Right lobe of liver (tissue), 6 donors: Measurements from ENCODE around the gene GDPD5. TPM values are rescaled to one million over a fixed set of nuclear protein-coding genes. Genes with fewer than 3 reads are reported as not detected.

Experiments used
- ATAC-seq, 4 donors: fragments of 200-7000 bp; cut with Tn5 transposase; one replicate each; pipeline ENCODE4 v1.9.1; 2020; ENCODE audit warnings: mild to moderate bottlenecking in 4 of 4, moderate library complexity in 4 of 4
- DNase-seq, 3 donors: peaks; one replicate each; pipeline ENCODE4 v3.0.0-alpha.2; 2020
- H3K27ac ChIP-seq, 3 donors: fragments of 200-600 bp; one replicate each; pipeline ENCODE4 v1.8.0; 2022
- H3K27me3 ChIP-seq, 2 donors: fragments of 200-600 bp; one replicate each; pipeline ENCODE4 v1.8.0; 2022
- H3K36me3 ChIP-seq, 4 donors: fragments of 200-600 bp; sonication (generic) in 1 of 4; one replicate each; pipeline versions ENCODE4 v1.5.1 to v1.8.0; 2017 to 2022; ENCODE audit warnings: control low read depth in 1 of 4
- H3K4me1 ChIP-seq, 4 donors: fragments of 200-600 bp; sonication (generic) in 1 of 4; one replicate each; pipeline versions ENCODE4 v1.5.1 to v1.8.0; 2017 to 2022; ENCODE audit warnings: control low read depth in 1 of 4
- H3K4me3 ChIP-seq, 3 donors: fragments of 200-600 bp; one replicate each; pipeline ENCODE4 v1.8.0; 2022
- H3K9me3 ChIP-seq, 4 donors: fragments of 200-600 bp; sonication (generic) in 1 of 4; one replicate each; pipeline versions ENCODE4 v1.5.1 to v1.8.0; 2017 to 2022; ENCODE audit warnings: control low read depth in 1 of 4
- CTCF ChIP-seq, 4 donors: fragments of 200-600 bp in 3 of 4; fragments of 450-650 bp in 1 of 4; IDR thresholded peaks; one replicate each; pipeline versions ENCODE4 v1.5.1 to v1.8.0; 2016 to 2022; ENCODE audit warnings: antibody characterized with exemption in 4 of 4, mild to moderate bottlenecking in 2 of 4
- POLR2A ChIP-seq: fragments of 450-650 bp; IDR thresholded peaks from one replicate; pipeline ENCODE4 v1.6.1; 2017; ENCODE audit warnings: antibody characterized with exemption, mild to moderate bottlenecking
- WGBS: methylation state at CpG from one replicate; pipeline ENCODE4 v1.1.6; 2018; ENCODE audit warnings: low coverage, low lambda C conversion rate; ENCODE audit not compliant: insufficient coverage; ENCODE audit errors: missing lambda C conversion rate; 5-methylcytosine and 5-hydroxymethylcytosine counted together
- intact Hi-C, 2 donors: fragments of 100-400 bp; cut with DNase I; formaldehyde crosslinking; loops; one replicate each; pipeline versions ENCODE4 v1.11.2 to v1.14.1; 2022
- total RNA-seq, 6 experiments: library from RNA; depleted of rRNA in 2 of 6; stranded (reverse); fragments of >200 nt in 2 of 6; fragmentation: NEBNext Ultra II Directional in 3 of 6; extraction: Animal tissue kit (Norgen Biotek cat#: 25700) in 3 of 6; gene quantifications; one replicate each; pipeline versions ENCODE4 v1.1.0 to v1.2.4, GENCODE V29; 2016 to 2023
- donor health status: DM: no; HTN: yes; CAD: no.
- donor health status: DM: no; HTN: no; CAD: no.
- donor health status: DM: no; HTN: no; CAD: no.
- donor health status: DM: no; HTN: yes; CAD: no.
- donor health status: DM: no; HTN: yes; CAD: no.

Gene GDPD5
- total RNA-seq, 6 experiments from 2014 or later: 2.0 to 10.7 (median 4.1) TPM

GRCh38 chr11:75565916-75566762, 40.4 kb upstream of the GDPD5 start:
- intact Hi-C loops: no loop called here
- H3K27me3 ChIP-seq: no peaks in the 10 kb centered on the region
- H3K4me3 ChIP-seq: no peak overlapping the region
- H3K36me3 ChIP-seq: peaks cover 7 to 50% (median 27%) of the 10 kb centered on the region in 4 donors
- no peak for DNase-seq
- TF ChIP-seq CTCF (IDR thresholded peaks at IDR 0.05): no peak
- TF ChIP-seq POLR2A: no peak
- no peak for ATAC-seq
- 72% methylated on average over 11 of the region's 43 CpGs for WGBS
- no peaks in the 10 kb centered on the region for H3K9me3 ChIP-seq
- H3K27ac ChIP-seq: no peak overlapping the region
- peaks cover 0 to 27% (median 13%) of the 10 kb centered on the region in 4 donors for H3K4me1 ChIP-seq

GRCh38 chr11:75565221-75565814, 39.6 kb upstream of the GDPD5 start:
- H3K4me3 ChIP-seq: no peak overlapping the region
- DNase-seq (peak in 1 of 3 donors; percentile 65), ATAC-seq (peak in 2 of 4 donors; percentile 15 to 50)
- peaks cover 7 to 42% (median 23%) of the 10 kb centered on the region in 4 donors for H3K36me3 ChIP-seq
- intact Hi-C loops: no loop called here
- TF ChIP-seq POLR2A (no peak), CTCF (IDR thresholded peaks at IDR 0.05) (no peak)
- peak overlapping the region in 2 of 3 donors; percentile 18 to 99 for H3K27ac ChIP-seq
- H3K4me1 ChIP-seq: peaks cover 0 to 27% (median 13%) of the 10 kb centered on the region in 4 donors
- no peaks in the 10 kb centered on the region for H3K27me3 ChIP-seq
- no CpG with 5 or more reads among the region's 5 CpGs for WGBS
- H3K9me3 ChIP-seq: no peaks in the 10 kb centered on the region

GRCh38 chr11:75563978-75564552, 38.3 kb upstream of the GDPD5 start:
- H3K27ac ChIP-seq: peak overlapping the region; percentile 99 to 100 (median 100)
- DNase-seq: no peak
- TF ChIP-seq POLR2A: no peak
- peak in 2 of 4 donors; percentile 8 to 20 for TF ChIP-seq CTCF (IDR thresholded peaks at IDR 0.05)
- no peak for ATAC-seq
- no peaks in the 10 kb centered on the region for H3K27me3 ChIP-seq
- no CpG with 5 or more reads among the region's 9 CpGs for WGBS
- intact Hi-C loops: no loop called here
- H3K9me3 ChIP-seq: no peaks in the 10 kb centered on the region
- H3K36me3 ChIP-seq: peaks cover 0 to 29% (median 16%) of the 10 kb centered on the region in 4 donors
- H3K4me1 ChIP-seq: peaks cover 0 to 27% (median 13%) of the 10 kb centered on the region in 4 donors
- H3K4me3 ChIP-seq: peak overlapping the region; percentile 85 to 94 (median 91)

GRCh38 chr11:75563501-75563977, 37.8 kb upstream of the GDPD5 start:
- ATAC-seq (no peak), DNase-seq (no peak)
- peaks cover 0 to 24% (median 12%) of the 10 kb centered on the region in 4 donors for H3K36me3 ChIP-seq
- WGBS: 52% methylated on average over 5 of the region's 5 CpGs
- TF ChIP-seq CTCF (IDR thresholded peaks at IDR 0.05) (no peak), POLR2A (no peak)
- H3K4me3 ChIP-seq: peak overlapping the region; percentile 85 to 94 (median 91)
- H3K27me3 ChIP-seq: no peaks in the 10 kb centered on the region
- peak overlapping the region; percentile 99 to 100 (median 100) for H3K27ac ChIP-seq
- intact Hi-C loops: no loop called here
- H3K9me3 ChIP-seq: no peaks in the 10 kb centered on the region
- peaks cover 0 to 27% (median 13%) of the 10 kb centered on the region in 4 donors for H3K4me1 ChIP-seq
